ENCODE data around the gene SYNGR2. TPM values are rescaled to one million over a fixed set of nuclear protein-coding genes. Genes with fewer than 3 reads are reported as not detected.
"Not testable (repeated sequence)": the region's sequence is repeated elsewhere in the genome, so short reads cannot be mapped to it uniquely, and the experiment has no call there.

The SYNGR2 gene
- total RNA-seq, 1 donor from 2014 or later: 41.9 TPM

DNA sequence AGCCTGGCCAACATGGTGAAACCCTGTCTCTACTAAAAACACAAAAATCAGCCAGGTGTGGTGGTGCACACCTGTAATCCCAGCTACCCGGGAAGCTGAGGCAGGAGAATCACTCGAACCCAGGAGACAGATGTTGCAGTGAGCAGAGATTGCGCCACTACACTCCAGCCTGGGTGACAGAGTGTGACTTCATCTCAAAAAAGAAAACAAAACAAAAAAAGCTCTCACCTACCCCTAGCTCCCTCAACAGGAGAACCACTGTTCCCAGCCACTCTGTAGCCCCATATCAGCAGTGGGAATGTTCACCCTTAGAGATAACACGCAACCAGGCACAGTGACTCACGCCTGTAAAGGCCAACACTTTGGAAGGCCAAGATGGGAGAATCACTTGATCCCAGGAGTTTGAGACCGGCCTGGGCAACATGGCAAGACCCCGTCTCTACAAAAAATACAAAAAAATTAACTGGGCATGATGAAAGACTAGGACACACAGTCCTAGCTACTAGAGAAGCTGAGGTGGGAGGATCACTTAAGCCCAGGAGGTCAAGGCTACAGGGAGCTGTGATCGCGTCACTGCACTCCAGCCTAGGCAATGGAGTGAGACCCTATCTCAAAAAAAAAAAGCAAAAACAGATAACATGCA is 32.4 kb upstream of the SYNGR2 start:
- FAIRE-seq: no peak
- H3K36me3 ChIP-seq (ENCODE audit: control insufficient read depth, insufficient read depth, low read length): no peaks in the 10 kb centered on the region
- no peak for DNase-seq (ENCODE audit: low read depth)
- no peak overlapping the region for H3K4me3 ChIP-seq (ENCODE audit: low read depth, low read length)
- TF ChIP-seq, protein P1, sequence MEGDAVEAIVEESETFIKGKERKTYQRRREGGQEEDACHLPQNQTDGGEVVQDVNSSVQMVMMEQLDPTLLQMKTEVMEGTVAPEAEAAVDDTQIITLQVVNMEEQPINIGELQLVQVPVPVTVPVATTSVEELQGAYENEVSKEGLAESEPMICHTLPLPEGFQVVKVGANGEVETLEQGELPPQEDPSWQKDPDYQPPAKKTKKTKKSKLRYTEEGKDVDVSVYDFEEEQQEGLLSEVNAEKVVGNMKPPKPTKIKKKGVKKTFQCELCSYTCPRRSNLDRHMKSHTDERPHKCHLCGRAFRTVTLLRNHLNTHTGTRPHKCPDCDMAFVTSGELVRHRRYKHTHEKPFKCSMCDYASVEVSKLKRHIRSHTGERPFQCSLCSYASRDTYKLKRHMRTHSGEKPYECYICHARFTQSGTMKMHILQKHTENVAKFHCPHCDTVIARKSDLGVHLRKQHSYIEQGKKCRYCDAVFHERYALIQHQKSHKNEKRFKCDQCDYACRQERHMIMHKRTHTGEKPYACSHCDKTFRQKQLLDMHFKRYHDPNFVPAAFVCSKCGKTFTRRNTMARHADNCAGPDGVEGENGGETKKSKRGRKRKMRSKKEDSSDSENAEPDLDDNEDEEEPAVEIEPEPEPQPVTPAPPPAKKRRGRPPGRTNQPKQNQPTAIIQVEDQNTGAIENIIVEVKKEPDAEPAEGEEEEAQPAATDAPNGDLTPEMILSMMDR (IDR thresholded peaks at IDR 0.05; ENCODE audit: insufficient read depth, low read length, severe bottlenecking): no peak
- no peaks in the 10 kb centered on the region for H3K27me3 ChIP-seq (ENCODE audit: control insufficient read depth, insufficient read depth, low read length)

DNA sequence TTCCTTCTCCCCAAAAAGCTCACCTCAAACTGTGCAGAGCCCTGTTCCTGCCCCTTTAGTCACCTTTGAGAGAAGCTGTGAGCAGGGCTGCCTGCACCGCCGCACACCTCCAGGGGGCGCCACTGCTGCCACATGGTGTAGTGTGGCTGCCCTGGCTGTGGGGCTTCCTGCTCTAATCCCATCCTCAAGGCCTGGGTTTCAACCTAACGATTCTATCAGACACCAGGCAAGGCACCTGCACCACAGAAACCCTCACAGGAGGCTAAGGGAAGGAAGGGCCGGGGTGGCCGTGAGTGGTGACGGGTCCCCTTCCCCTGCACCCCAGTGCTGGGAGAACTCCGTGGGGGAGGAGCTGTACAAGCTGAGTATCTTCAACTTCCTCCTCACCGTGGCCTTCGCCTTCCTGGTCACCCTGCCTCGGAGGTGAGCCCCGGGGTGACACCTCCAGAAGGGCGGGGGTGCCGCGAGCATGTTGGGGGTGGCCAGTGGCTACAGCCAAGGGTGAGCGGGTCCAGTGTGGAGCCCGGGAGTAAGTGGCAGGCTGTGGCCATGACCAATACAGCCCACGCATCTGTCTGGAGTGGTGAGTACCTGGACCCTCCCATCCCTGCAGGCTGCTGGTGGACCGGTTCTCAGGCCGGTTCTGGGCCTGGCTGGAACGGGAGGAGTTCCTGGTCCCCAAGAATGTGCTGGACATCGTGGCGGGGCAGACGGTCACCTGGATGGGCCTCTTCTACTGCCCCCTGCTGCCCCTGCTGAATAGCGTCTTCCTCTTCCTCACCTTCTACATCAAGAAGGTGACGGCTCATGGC is 30.8 kb upstream of the SYNGR2 start:
- Histone ChIP-seq H3K36me3 (ENCODE audit: control insufficient read depth, insufficient read depth, low read length) (no peaks in the 10 kb centered on the region), H3K4me3 (ENCODE audit: low read depth, low read length) (no peak overlapping the region), H3K27me3 (ENCODE audit: control insufficient read depth, insufficient read depth, low read length) (no peaks in the 10 kb centered on the region)
- TF ChIP-seq, protein P1 (IDR thresholded peaks at IDR 0.05; ENCODE audit: insufficient read depth, low read length, severe bottlenecking): peak; percentile 46
- FAIRE-seq (no peak), DNase-seq (ENCODE audit: low read depth) (no peak)

DNA sequence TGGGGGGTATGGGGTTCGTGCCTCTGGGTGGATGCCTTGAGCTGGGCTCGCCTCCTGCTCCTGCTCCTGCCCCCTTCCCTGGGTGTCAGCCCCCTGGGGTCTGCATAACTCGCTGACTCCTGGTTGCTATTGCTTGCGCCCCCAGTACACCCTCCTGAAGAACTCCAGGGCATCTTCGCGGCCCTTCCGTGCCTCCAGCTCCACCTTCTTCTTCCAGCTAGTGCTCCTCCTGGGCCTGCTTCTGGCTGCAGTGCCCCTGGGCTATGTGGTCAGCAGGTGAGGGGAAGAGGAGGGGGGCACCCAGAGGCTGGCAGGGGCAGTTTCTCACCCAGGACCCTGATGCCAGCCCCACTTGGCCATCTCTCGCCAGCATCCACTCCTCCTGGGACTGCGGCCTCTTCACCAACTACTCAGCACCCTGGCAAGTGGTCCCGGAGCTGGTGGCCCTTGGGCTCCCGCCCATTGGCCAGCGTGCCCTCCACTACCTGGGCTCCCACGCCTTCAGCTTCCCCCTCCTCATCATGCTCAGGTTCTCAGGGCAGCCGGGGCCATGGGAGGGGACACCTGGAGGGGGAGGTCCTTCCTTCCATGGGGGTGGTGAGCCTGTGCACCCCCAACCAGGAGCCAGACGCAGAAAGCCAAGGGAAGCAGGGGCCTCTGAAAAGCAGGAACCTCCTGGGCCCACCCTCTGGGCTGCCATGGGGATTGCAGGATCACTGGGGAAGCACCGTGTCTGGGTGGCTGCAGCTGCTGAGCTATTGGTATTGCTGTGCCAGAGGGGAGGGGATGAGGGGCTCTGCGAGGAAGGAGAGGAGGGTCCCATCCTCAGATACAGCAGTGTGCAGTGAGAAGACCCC is 29.9 kb upstream of the SYNGR2 start:
- no peaks in the 10 kb centered on the region for H3K36me3 ChIP-seq (ENCODE audit: control insufficient read depth, insufficient read depth, low read length)
- DNase-seq (ENCODE audit: low read depth): no peak
- no peak for FAIRE-seq
- H3K4me3 ChIP-seq (ENCODE audit: low read depth, low read length): no peak overlapping the region
- TF ChIP-seq, protein P1 (IDR thresholded peaks at IDR 0.05; ENCODE audit: insufficient read depth, low read length, severe bottlenecking): no peak
- no peaks in the 10 kb centered on the region for H3K27me3 ChIP-seq (ENCODE audit: control insufficient read depth, insufficient read depth, low read length)

DNA sequence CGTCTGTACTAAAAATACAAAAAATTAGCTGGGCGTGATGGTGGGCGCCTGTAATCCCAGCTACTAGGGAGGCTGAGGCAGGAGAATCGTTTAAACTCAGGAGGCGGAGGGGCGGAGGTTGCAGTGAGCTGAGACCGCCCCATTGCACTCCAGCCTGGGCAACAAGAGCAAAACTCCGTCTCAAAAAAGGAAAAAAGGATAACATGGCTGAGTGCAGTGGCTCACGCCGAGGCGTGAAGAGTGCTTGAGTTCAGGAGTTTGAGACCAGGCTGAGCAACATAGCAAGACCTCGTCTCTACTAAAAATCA is 28.6 kb upstream of the SYNGR2 start:
- not testable (repeated sequence) for H3K27me3 ChIP-seq (ENCODE audit: control insufficient read depth, insufficient read depth, low read length); DNase-seq (ENCODE audit: low read depth); FAIRE-seq; H3K36me3 ChIP-seq (ENCODE audit: control insufficient read depth, insufficient read depth, low read length); H3K4me3 ChIP-seq (ENCODE audit: low read depth, low read length)

DNA sequence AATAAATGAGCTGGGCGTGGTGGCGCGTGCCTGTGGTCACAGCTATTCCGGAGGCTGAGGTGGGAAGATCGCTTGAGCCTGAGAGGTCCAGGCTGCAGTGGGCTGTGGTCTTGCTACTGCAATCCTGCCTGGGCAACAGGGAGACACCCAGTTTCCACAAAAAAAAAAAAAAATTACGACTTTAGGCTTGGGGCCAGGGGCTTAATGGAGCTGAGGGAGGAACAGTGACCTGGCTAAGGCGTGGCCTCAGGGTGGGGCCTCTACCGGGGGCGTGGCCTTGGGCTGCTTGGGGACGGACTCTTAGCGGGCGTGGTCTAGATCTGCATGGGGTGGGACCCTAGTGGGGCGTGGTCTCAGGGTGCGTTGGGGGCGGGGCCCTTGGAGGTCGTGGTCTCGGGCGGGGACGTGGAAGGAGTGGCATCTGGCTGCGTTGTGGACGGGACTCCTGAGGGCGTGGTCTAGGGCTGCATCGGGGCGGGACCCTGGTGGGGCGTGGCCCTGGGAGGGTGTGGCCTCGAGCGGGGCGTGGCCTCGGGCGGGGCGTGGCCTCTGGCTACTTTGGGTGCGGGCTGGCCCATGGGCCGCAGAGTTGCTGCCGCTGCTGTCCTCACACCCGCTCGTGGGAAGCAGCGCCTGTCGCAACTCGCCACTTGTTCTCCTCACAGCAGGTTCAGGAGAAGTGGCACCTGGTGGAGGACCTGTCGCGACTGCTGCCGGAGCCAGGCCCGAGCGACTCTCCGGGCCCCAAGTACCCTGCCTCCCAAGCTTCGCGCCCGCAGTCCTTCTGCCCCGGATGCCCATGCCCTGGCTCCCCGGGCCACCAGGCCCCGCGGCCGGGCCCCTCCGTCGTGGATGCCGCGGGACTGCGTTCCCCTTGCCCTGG is 28.0 kb upstream of the SYNGR2 start:
- FAIRE-seq: no peak
- Histone ChIP-seq H3K27me3 (ENCODE audit: control insufficient read depth, insufficient read depth, low read length) (no peaks in the 10 kb centered on the region), H3K4me3 (ENCODE audit: low read depth, low read length) (peak overlapping the region; percentile 13), H3K36me3 (ENCODE audit: control insufficient read depth, insufficient read depth, low read length) (no peaks in the 10 kb centered on the region)
- TF ChIP-seq, protein P1 (IDR thresholded peaks at IDR 0.05; ENCODE audit: insufficient read depth, low read length, severe bottlenecking): no peak
- peak; percentile 84 for DNase-seq (ENCODE audit: low read depth)
